Psoas muscle (tissue), 8 donors: ENCODE data around the gene CCDC191. TPM values are rescaled to one million over a fixed set of nuclear protein-coding genes. Genes with fewer than 3 reads are reported as not detected.

ENCODE experiments used
- ATAC-seq, 4 donors: fragments of 200-7000 bp; cut with Tn5 transposase; one replicate each; pipeline ENCODE4 v1.9.1; 2020; ENCODE audit warnings: moderate library complexity in 3 of 4, mild to moderate bottlenecking in 2 of 4
- DNase-seq, 2 donors: peaks; one replicate each; pipeline ENCODE4 v3.0.0-alpha.2; 2020
- H3K27ac ChIP-seq: fragments of 200-600 bp; one replicate; pipeline ENCODE4 v1.8.0; 2022
- H3K27me3 ChIP-seq, 3 donors: fragments of 200-600 bp in 1 of 3; one replicate each; pipeline versions ENCODE4 v1.6.1 to v1.8.0; 2013 to 2022; ENCODE audit warnings: low read length in 2 of 3, mild to moderate bottlenecking in 2 of 3, moderate library complexity in 1 of 3; ENCODE audit not compliant: insufficient read depth in 3 of 3
- H3K36me3 ChIP-seq, 2 donors: fragments of 200-600 bp in 1 of 2; one replicate each; pipeline versions ENCODE4 v1.6.1 to v1.8.0; 2013 to 2022; ENCODE audit warnings: low read depth in 1 of 2, mild to moderate bottlenecking in 1 of 2, moderate library complexity in 1 of 2; ENCODE audit not compliant: insufficient read depth in 1 of 2
- H3K4me1 ChIP-seq: fragments of 200-600 bp; one replicate; pipeline ENCODE4 v1.8.0; 2022
- H3K4me3 ChIP-seq: fragments of 200-600 bp; one replicate; pipeline ENCODE4 v1.8.0; 2022; ENCODE audit warnings: mild to moderate bottlenecking
- H3K9me3 ChIP-seq: fragments of 200-600 bp; one replicate; pipeline ENCODE4 v1.8.0; 2022
- WGBS, 3 donors: extraction: QIAGEN DNeasy Blood & Tissue Kit; methylation state at CpG; one replicate each; pipeline versions ENCODE4 v1.1.6 to v1.1.7; 2013; 5-methylcytosine and 5-hydroxymethylcytosine counted together
- intact Hi-C, 2 donors: fragments of 100-400 bp; cut with DNase I; formaldehyde crosslinking; loops; one replicate each; pipeline versions ENCODE4 v1.11.0 to v1.14.2; 2022
- polyA plus RNA-seq, 3 donors: library from polyadenylated mRNA; stranded (reverse); fragments of 200-250 nt; gene quantifications; one replicate each; pipeline ENCODE4 v1.2.3, GENCODE V29; 2013
- total RNA-seq, 4 donors: library from RNA; stranded (reverse); fragmentation: NEBNext Ultra II Directional in 2 of 4; extraction: Animal tissue kit (Norgen Biotek cat#: 25700) in 2 of 4; gene quantifications; one replicate each; pipeline versions ENCODE4 v1.2.1 to v1.2.4, GENCODE V29; 2021 to 2023
- TF ChIP-seq, protein P1 (sequence below): fragments of 200-600 bp; IDR thresholded peaks from one replicate; pipeline ENCODE4 v1.8.0; 2022; ENCODE audit warnings: antibody characterized with exemption
- donor health status: healthy with polysubstance abuse.
- donor health status: DM: no; HTN: no; CAD: no; lungs with moderate emphysema.
- donor health status: Bipolar disorder and iron deficiency.
- donor health status: healthy.
- donor health status: DM: yes; HTN: yes; CAD: no.
- donor health status: DM: no; HTN: no; CAD: no.
- donor health status: DM: no; HTN: no; CAD: no.
- donor health status: DM: yes; HTN: yes; CAD: no.

The CCDC191 gene
- total and polyA plus RNA-seq, 7 donors: 0.34 to 1.2 (median 0.65) TPM

GRCh38 chr3:114019486-114019885, 36.8 kb downstream of the CCDC191 start:
- intact Hi-C loops: no loop called here
- no peaks in the 10 kb centered on the region for H3K4me1 ChIP-seq
- no peaks in the 10 kb centered on the region for H3K27me3 ChIP-seq
- WGBS, 3 donors: 93 to 95% (median 94%) methylated on average over 2 of the region's 2 CpGs
- DNase-seq: no peak
- H3K4me3 ChIP-seq: no peak overlapping the region
- H3K36me3 ChIP-seq: no peaks in the 10 kb centered on the region
- H3K27ac ChIP-seq: no peak overlapping the region
- no peaks in the 10 kb centered on the region for H3K9me3 ChIP-seq
- TF ChIP-seq, protein P1, sequence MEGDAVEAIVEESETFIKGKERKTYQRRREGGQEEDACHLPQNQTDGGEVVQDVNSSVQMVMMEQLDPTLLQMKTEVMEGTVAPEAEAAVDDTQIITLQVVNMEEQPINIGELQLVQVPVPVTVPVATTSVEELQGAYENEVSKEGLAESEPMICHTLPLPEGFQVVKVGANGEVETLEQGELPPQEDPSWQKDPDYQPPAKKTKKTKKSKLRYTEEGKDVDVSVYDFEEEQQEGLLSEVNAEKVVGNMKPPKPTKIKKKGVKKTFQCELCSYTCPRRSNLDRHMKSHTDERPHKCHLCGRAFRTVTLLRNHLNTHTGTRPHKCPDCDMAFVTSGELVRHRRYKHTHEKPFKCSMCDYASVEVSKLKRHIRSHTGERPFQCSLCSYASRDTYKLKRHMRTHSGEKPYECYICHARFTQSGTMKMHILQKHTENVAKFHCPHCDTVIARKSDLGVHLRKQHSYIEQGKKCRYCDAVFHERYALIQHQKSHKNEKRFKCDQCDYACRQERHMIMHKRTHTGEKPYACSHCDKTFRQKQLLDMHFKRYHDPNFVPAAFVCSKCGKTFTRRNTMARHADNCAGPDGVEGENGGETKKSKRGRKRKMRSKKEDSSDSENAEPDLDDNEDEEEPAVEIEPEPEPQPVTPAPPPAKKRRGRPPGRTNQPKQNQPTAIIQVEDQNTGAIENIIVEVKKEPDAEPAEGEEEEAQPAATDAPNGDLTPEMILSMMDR: no peak
- ATAC-seq: no peak

- 93 to 95% (median 94%) methylated on average over 7 of the region's 7 CpGs for whole genome bisulfite sequencing, 3 donors
- no peaks in the 10 kb centered on the region for H3K4me1 ChIP-seq
- intact Hi-C loops: no loop called here
- no peaks in the 10 kb centered on the region for H3K36me3 ChIP-seq
- DNase-seq: no peak
- TF ChIP-seq, protein P1: no peak
- ATAC-seq: no peak
- no peak overlapping the region for H3K4me3 ChIP-seq
- H3K27me3 ChIP-seq: no peaks in the 10 kb centered on the region
- H3K27ac ChIP-seq: no peak overlapping the region
- H3K9me3 ChIP-seq: no peaks in the 10 kb centered on the region
Observed at GRCh38 chr3:114014211-114014610, 42.1 kb downstream of the CCDC191 start.

DNA sequence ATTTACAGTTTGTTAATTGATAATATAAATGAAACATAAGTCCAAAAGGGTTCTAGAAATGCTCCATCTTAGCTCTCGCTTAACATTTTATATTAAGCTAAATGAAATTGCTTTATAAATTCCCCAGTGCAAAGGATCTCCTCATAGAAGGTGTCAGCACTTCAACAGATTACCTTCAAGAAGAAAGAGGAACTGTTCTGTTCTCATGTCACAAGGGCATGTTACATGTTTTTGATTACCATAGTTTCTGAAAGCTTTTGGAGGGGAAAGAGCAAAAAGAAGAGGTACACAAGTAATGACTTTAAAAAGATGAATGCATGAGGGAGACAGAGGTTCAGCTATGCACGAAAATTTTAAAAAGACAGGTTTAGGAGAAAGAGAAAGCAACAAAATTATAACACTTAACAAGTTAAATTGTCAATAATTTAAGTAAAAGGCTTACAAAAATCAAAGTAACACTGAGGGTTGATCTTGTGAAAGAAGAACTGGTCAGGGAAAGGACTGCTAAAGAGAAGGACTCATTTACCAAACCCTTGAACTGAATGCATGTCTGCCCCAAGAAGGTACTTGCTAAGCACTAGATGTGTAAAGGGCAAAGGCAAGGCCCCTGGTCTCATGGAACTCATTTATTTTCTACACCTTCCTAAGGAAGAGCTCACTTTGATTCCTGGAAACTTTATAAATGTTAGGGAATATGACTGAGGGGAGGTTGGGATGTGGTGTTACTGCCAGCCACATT, 45.1 kb downstream of the CCDC191 start:
- H3K9me3 ChIP-seq: no peaks in the 10 kb centered on the region
- no peaks in the 10 kb centered on the region for H3K27me3 ChIP-seq
- H3K36me3 ChIP-seq: no peaks in the 10 kb centered on the region
- intact Hi-C loops: no loop called here
- H3K27ac ChIP-seq: no peak overlapping the region
- TF ChIP-seq, protein P1: no peak
- WGBS, 3 donors: 90 to 94% (median 92%) methylated on average over 2 of the region's 2 CpGs
- ATAC-seq: no peak
- no peak overlapping the region for H3K4me3 ChIP-seq
- DNase-seq: no peak
- H3K4me1 ChIP-seq: no peaks in the 10 kb centered on the region

DNA sequence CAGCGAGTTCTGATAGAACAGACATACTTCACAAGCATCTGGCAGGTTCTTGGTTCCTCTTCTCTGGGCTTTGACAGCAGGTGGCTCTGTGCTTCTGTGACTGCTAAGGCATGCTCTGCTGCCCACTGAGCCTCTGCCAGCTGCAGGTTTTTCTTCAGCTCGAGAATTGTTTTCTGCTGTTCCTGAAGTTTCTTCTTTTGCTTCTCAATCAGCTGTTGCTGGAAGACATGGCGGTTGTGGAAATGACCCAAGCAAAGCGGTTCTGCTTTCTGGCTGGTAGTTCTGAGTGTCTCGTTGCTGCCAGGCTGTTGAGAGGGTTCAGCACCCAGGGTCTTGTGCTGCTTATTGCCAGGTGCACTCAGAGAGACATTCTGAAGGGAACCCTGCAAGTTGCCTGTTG, 50.8 kb downstream of the CCDC191 start:
- Histone ChIP-seq H3K36me3 (peaks cover 0 to 16% of the 10 kb centered on the region in 2 donors), H3K9me3 (no peaks in the 10 kb centered on the region), H3K27ac (no peak overlapping the region), H3K27me3 (no peaks in the 10 kb centered on the region), H3K4me3 (no peak overlapping the region), H3K4me1 (no peaks in the 10 kb centered on the region)
- WGBS, 3 donors: 89 to 95% (median 90%) methylated on average over 5 of the region's 5 CpGs
- no peak for ATAC-seq
- TF ChIP-seq, protein P1: no peak
- intact Hi-C loops: no loop called here
- no peak for DNase-seq

DNA sequence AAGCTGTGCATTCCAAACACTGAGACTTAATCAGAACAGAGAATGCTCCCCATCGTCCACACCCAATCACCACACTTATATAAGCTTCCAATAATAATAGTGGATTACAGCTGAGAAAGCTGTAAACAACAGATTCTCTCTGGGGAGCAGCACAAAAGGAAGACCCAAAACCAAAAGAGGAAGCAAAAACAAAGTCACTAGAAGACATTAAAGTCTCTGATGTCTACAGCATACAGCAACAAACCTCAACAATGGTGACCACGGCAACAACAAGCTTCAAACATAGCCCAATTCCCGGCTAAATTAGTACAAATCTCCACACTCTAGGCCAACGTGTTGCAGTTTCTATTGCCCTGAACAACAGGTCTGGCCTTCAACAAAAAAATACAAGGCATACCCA, 70.8 kb downstream of the CCDC191 start:
- Histone ChIP-seq H3K4me3 (no peak overlapping the region), H3K36me3 (no peaks in the 10 kb centered on the region), H3K27ac (no peak overlapping the region), H3K4me1 (no peaks in the 10 kb centered on the region), H3K9me3 (no peaks in the 10 kb centered on the region), H3K27me3 (no peaks in the 10 kb centered on the region)
- intact Hi-C loops: no loop called here
- DNase-seq (no peak), ATAC-seq (no peak)
- TF ChIP-seq, protein P1: no peak
- WGBS, 3 donors: 62 to 66% (median 66%) methylated on average over 4 of the region's 4 CpGs
